ENCODE results near the gene PPCDC. TPM values are rescaled to one million over a fixed set of nuclear protein-coding genes. Genes with fewer than 3 reads are reported as not detected.

PPCDC gene
- total and polyA plus RNA-seq, 2 of the 4 experiments (the other 2 are of a cell fraction), result 13.3 to 16.3 TPM

DNA sequence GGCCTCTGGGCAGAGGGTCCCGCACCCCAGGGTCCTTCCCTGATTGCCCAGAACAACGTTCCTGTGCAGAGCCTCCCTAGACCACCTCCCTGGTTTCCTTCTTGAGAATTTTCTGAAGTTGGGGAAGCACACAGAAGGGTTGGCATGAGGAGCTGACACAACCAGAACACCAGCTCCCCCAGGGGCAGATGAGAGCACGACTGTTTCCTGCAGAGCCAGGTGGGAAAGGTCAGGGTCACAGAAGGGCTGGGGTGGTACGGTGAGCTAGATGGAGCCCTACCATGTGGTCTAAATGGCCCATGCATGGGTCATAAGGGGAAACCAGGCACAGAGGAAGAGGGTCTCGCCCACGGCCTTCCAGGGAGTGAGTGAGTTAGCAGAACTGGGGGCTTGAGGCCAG is 10.4 kb downstream of the PPCDC start:
- no peak for DNase-seq
- H3K4me3 ChIP-seq (ENCODE audit: insufficient read depth, low read depth, low read length), result no peak overlapping the region
- ATAC-seq (ENCODE audit: low read depth), result no peak
- no TSS peak for BruUV-seq (replicated peaks)
- H4K20me1 ChIP-seq (ENCODE audit: insufficient read depth, low read length), result no peaks in the 10 kb centered on the region
- TF ChIP-seq CHD1 (IDR thresholded peaks at IDR 0.05; ENCODE audit: low read depth, low read length) (no peak), RFX5 (IDR thresholded peaks at IDR 0.05; ENCODE audit: low read depth, low read length) (no peak), RCOR1 (IDR thresholded peaks at IDR 0.05; ENCODE audit: insufficient replicate concordance, low read length) (no peak), MAZ (IDR thresholded peaks at IDR 0.05; ENCODE audit: borderline replicate concordance, low read depth, low read length) (no peak), MAFK (IDR thresholded peaks at IDR 0.05; ENCODE audit: low read depth, low read length) (no peak), CEBPB (IDR thresholded peaks at IDR 0.05; ENCODE audit: low read depth, low read length) (no peak), NFE2L2 (IDR thresholded peaks at IDR 0.05; ENCODE audit: low read depth, low read length) (no peak), POLR2A (IDR thresholded peaks at IDR 0.05; ENCODE audit: low read depth, low read length) (no peak), MXI1 (IDR thresholded peaks at IDR 0.05; ENCODE audit: borderline replicate concordance, low read depth, low read length) (no peak), FOS (IDR thresholded peaks at IDR 0.05; ENCODE audit: low read depth, low read length) (no peak), BHLHE40 (IDR thresholded peaks at IDR 0.05; ENCODE audit: low read depth, low read length) (no peak), SMC3 (IDR thresholded peaks at IDR 0.05; ENCODE audit: low read depth, low read length) (no peak), RAD21 (IDR thresholded peaks at IDR 0.05; ENCODE audit: low read length) (no peak)
- TF ChIP-seq, protein P1, sequence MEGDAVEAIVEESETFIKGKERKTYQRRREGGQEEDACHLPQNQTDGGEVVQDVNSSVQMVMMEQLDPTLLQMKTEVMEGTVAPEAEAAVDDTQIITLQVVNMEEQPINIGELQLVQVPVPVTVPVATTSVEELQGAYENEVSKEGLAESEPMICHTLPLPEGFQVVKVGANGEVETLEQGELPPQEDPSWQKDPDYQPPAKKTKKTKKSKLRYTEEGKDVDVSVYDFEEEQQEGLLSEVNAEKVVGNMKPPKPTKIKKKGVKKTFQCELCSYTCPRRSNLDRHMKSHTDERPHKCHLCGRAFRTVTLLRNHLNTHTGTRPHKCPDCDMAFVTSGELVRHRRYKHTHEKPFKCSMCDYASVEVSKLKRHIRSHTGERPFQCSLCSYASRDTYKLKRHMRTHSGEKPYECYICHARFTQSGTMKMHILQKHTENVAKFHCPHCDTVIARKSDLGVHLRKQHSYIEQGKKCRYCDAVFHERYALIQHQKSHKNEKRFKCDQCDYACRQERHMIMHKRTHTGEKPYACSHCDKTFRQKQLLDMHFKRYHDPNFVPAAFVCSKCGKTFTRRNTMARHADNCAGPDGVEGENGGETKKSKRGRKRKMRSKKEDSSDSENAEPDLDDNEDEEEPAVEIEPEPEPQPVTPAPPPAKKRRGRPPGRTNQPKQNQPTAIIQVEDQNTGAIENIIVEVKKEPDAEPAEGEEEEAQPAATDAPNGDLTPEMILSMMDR (conservative IDR thresholded peaks at IDR 0.05; ENCODE audit: low read depth, low read length), result no peak
- TF ChIP-seq, protein P2, sequence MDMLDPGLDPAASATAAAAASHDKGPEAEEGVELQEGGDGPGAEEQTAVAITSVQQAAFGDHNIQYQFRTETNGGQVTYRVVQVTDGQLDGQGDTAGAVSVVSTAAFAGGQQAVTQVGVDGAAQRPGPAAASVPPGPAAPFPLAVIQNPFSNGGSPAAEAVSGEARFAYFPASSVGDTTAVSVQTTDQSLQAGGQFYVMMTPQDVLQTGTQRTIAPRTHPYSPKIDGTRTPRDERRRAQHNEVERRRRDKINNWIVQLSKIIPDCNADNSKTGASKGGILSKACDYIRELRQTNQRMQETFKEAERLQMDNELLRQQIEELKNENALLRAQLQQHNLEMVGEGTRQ (IDR thresholded peaks at IDR 0.05; ENCODE audit: low read depth, low read length), result no peak
- TF ChIP-seq, protein P3, sequence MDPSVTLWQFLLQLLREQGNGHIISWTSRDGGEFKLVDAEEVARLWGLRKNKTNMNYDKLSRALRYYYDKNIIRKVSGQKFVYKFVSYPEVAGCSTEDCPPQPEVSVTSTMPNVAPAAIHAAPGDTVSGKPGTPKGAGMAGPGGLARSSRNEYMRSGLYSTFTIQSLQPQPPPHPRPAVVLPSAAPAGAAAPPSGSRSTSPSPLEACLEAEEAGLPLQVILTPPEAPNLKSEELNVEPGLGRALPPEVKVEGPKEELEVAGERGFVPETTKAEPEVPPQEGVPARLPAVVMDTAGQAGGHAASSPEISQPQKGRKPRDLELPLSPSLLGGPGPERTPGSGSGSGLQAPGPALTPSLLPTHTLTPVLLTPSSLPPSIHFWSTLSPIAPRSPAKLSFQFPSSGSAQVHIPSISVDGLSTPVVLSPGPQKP (IDR thresholded peaks at IDR 0.05; ENCODE audit: borderline replicate concordance, low read depth, low read length), result no peak
- H2AK5ac ChIP-seq (ENCODE audit: low read depth, low read length), result no peak overlapping the region
- no peak overlapping the region for H4K5ac ChIP-seq (ENCODE audit: low read depth, low read length)
- H3K9me1 ChIP-seq (ENCODE audit: insufficient read depth, low read length), result peaks cover 6% of the 10 kb centered on the region; the same call in 1 of the 2 replicates
- H2AK9ac ChIP-seq (replicated peaks; ENCODE audit: low read depth, low read length, poor library complexity), result no peak overlapping the region
- intact Hi-C loops (cut with micrococcal nuclease) (no loop called here), in situ Hi-C loops (cut with MboI; ENCODE audit: low sequenced_read_pairs) (no loop called here), dilution Hi-C loops (cut with HindIII; ENCODE audit: low sequenced_read_pairs, unreplicated experiment) (no loop called here)
- H3K27ac ChIP-seq (ENCODE audit: insufficient read depth, low read length), result no peak overlapping the region
- peaks cover 11% of the 10 kb centered on the region for H3K4me1 ChIP-seq (ENCODE audit: control insufficient read depth, insufficient read depth, low read length)
- H3K9ac ChIP-seq (ENCODE audit: low read depth, low read length), result no peak overlapping the region
- no peak overlapping the region for H2BK5ac ChIP-seq (ENCODE audit: low read depth, low read length, poor library complexity, severe bottlenecking)
- H2BK15ac ChIP-seq (ENCODE audit: low read depth, low read length), result no peak overlapping the region
- H3K18ac ChIP-seq (ENCODE audit: low read depth, low read length), result no peak overlapping the region
- H3K23ac ChIP-seq (ENCODE audit: low read depth, low read length), result no peak overlapping the region
- H3K36me3 ChIP-seq (ENCODE audit: control insufficient read depth, insufficient read depth, low read length), result no peaks in the 10 kb centered on the region; the same call in 1 of the 2 replicates
- no peak overlapping the region for H3K4me2 ChIP-seq (ENCODE audit: low read depth, low read length)
- 87% methylated on average over 4 of the region's 6 CpGs; no CpG with 5 or more reads in 1 of the 2 experiments for WGBS, 2 experiments (ENCODE audit: extremely low coverage in 2 of 2, insufficient read length in 1 of 2)
- H2BK120ac ChIP-seq (ENCODE audit: low read depth, low read length), result no peak overlapping the region
- peaks cover 3 to 15% of the 10 kb centered on the region in 2 experiments; a peak in 3 of 4 replicates for H3K79me1 ChIP-seq (ENCODE audit: low read depth in 1 of 2, low read length in 2 of 2)
- H3K14ac ChIP-seq (replicated peaks; ENCODE audit: low read depth, low read length), result no peak overlapping the region
- ChIA-PET POLR2A (ENCODE audit: unreplicated experiment) (no interaction called here), CTCF (interaction anchor here (1.8 kb wide), 1 partner anchor 168 kb away, joined by 4 read pairs; the partner anchor contains the start of gene C15orf39)
- H3K9me3 ChIP-seq (ENCODE audit: control insufficient read depth, insufficient read depth, low read length), result no peaks in the 10 kb centered on the region
- no peak overlapping the region for H3K56ac ChIP-seq (ENCODE audit: extremely low read depth, insufficient read depth, low read length)
- H4K91ac ChIP-seq (ENCODE audit: insufficient read depth, low read depth, low read length), result no peak overlapping the region
- no peak overlapping the region for H2AFZ ChIP-seq (replicated peaks; ENCODE audit: low read length, poor library complexity)
- no peak overlapping the region for H4K8ac ChIP-seq (ENCODE audit: low read depth in 2 of 2, low read length in 2 of 2)
- no peaks in the 10 kb centered on the region for H3K27me3 ChIP-seq (ENCODE audit: control insufficient read depth, insufficient read depth, low read length)
- H2BK20ac ChIP-seq (ENCODE audit: low read depth, low read length), result no peak overlapping the region
- H3K4ac ChIP-seq (ENCODE audit: low read depth, low read length), result no peak overlapping the region
